Caco-2 (cell line): ENCODE results near the gene VPS9D1. TPM values are rescaled to one million over a fixed set of nuclear protein-coding genes. Genes with fewer than 3 reads are reported as not detected.

Experiments used
- BruUV-seq: library from RNA; stranded (reverse); fragments of 400-500 nt; replicated peaks from 2 replicates; lab custom pipeline; 2021; lab: Mats Ljungman, UMichigan
- CTCF ChIA-PET: fragments of 300-600 bp; sonication (Branson Sonifier 250); formaldehyde crosslinking; loops from one replicate; lab custom pipeline; 2022; ENCODE audit warnings: antibody characterized with exemption; lab: Charles Lee
- POLR2A ChIA-PET: fragments of 300-600 bp; sonication (Branson Sonifier 250); formaldehyde crosslinking; loops from one replicate; lab custom pipeline; 2022; ENCODE audit warnings: antibody characterized with exemption; lab: Charles Lee
- DNase-seq, 2 experiments: peaks; one replicate each; pipeline versions ENCODE4 v3.0.0 to v3.0.0-alpha.2; 2020 to 2022
- H3K27me3 ChIP-seq: replicated peaks from 2 replicates; pipeline ENCODE4 v1.6.0; 2011; ENCODE audit warnings: low read length; ENCODE audit not compliant: control insufficient read depth, insufficient read depth
- H3K36me3 ChIP-seq: 2 replicates; pipeline ENCODE4 v1.5.1; 2011; ENCODE audit warnings: low read length; ENCODE audit not compliant: control insufficient read depth, insufficient read depth
- H3K4me1 ChIP-seq: fragments of 250-450 bp; sonication (Bioruptor Pico); 2 replicates; pipeline ENCODE4 v1.5.1; 2020; ENCODE audit warnings: mild to moderate bottlenecking
- H3K4me3 ChIP-seq: 2 replicates; pipeline ENCODE4 v1.5.1; 2011; ENCODE audit warnings: low read depth, mild to moderate bottlenecking, control low read depth, low read length
- H3K9me3 ChIP-seq: fragments of 250-450 bp; sonication (Bioruptor Pico); 2 replicates; pipeline ENCODE4 v1.5.1; 2020; ENCODE audit warnings: mild to moderate bottlenecking, moderate library complexity
- H3K27ac Mint-ChIP-seq: one replicate; pipeline ENCODE4 v1.8.0; 2022; ENCODE audit warnings: mixed read lengths; ENCODE audit not compliant: unreplicated experiment
- H3K27me3 Mint-ChIP-seq: one replicate; pipeline ENCODE4 v1.8.0; 2022; ENCODE audit warnings: mixed read lengths; ENCODE audit not compliant: insufficient read depth, unreplicated experiment
- H3K36me3 Mint-ChIP-seq: one replicate; pipeline ENCODE4 v1.8.0; 2022; ENCODE audit warnings: mild to moderate bottlenecking, mixed read lengths; ENCODE audit not compliant: insufficient read depth, unreplicated experiment
- H3K4me1 Mint-ChIP-seq: one replicate; pipeline ENCODE4 v1.8.0; 2022; ENCODE audit warnings: low read depth, mixed read lengths; ENCODE audit not compliant: unreplicated experiment
- H3K4me3 Mint-ChIP-seq: one replicate; pipeline ENCODE4 v1.8.0; 2022; ENCODE audit warnings: mild to moderate bottlenecking, moderate library complexity, mixed read lengths; ENCODE audit not compliant: unreplicated experiment
- H3K9me3 Mint-ChIP-seq: one replicate; pipeline ENCODE4 v1.8.0; 2022; ENCODE audit warnings: mixed read lengths; ENCODE audit not compliant: unreplicated experiment
- intact Hi-C: fragments of 100-400 bp; cut with micrococcal nuclease; formaldehyde crosslinking; loops from one replicate; pipeline ENCODE4 v1.10.0; 2022; ENCODE audit not compliant: unreplicated experiment
- total RNA-seq: library from RNA; stranded (reverse); gene quantifications from 2 replicates; pipeline ENCODE4 v1.2.3, GENCODE V29; 2022
- TF ChIP-seq, protein P1 (sequence below), 2 experiments: fragments of 200-600 bp in 1 of 2; IDR thresholded peaks; 1 replicate in 1 of 2; 2 replicates in 1 of 2; pipeline versions ENCODE4 v1.5.1 to v1.8.0; 2011 to 2022; ENCODE audit warnings: antibody characterized with exemption in 1 of 2, control low read depth in 1 of 2, inconsistent platforms in 1 of 2, low read depth in 1 of 2, low read length in 1 of 2, mild to moderate bottlenecking in 1 of 2, moderate library complexity in 1 of 2; ENCODE audit not compliant: insufficient read depth in 1 of 2, severe bottlenecking in 1 of 2, unreplicated experiment in 1 of 2

Gene VPS9D1
- total RNA-seq, 1 experiment from 2014 or later: 6.3 TPM

DNA sequence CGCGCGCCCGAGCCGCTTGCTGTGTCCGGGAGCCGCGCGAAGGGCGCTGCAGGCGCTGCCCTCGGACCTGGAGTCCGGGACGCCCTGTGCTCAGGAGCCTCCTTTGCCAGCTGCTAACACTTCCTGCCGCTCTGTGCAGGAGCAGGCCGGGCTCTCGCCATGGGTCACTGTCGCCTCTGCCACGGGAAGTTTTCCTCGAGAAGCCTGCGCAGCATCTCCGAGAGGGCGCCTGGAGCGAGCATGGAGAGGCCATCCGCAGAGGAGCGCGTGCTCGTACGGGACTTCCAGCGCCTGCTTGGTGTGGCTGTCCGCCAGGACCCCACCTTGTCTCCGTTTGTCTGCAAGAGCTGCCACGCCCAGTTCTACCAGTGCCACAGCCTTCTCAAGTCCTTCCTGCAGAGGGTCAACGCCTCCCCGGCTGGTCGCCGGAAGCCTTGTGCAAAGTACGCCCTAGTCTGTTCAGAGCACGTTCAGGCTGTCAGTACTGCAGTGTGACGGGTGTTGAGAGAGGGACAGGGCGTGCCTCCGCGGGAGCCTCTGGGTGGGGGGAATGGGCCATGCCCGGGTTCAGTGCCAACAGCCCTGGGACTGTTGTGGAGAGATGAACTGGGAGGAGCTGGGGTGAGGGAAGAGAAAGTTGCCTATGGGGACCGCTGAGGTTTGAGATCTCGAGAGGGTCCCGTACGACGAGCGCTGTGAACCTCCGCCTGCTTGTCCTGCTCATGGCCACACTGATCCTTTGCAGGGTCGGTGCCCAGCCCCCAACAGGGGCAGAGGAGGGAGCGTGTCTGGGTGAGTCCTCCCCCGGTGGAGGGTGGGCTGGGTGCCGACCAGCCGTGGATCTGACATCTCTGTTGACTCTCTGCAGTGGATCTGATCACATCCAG is 1.9 kb upstream of the VPS9D1 start:
- Mint-ChIP-seq H3K27me3 (no peaks in the 10 kb centered on the region), H3K27ac (peak overlapping the region; percentile 83), H3K4me3 (peak overlapping the region; percentile 80), H3K9me3 (no peaks in the 10 kb centered on the region), H3K4me1 (peaks cover 23% of the 10 kb centered on the region), H3K36me3 (peaks cover 71% of the 10 kb centered on the region)
- Histone ChIP-seq H3K4me3 (peak overlapping the region; percentile 58), H3K36me3 (peaks cover 6% of the 10 kb centered on the region), H3K9me3 (no peaks in the 10 kb centered on the region), H3K4me1 (peaks cover 25% of the 10 kb centered on the region), H3K27me3 (no peaks in the 10 kb centered on the region)
- intact Hi-C loops: no loop called here
- TSS peak; percentile 9 for BruUV-seq
- TF ChIP-seq, protein P1, sequence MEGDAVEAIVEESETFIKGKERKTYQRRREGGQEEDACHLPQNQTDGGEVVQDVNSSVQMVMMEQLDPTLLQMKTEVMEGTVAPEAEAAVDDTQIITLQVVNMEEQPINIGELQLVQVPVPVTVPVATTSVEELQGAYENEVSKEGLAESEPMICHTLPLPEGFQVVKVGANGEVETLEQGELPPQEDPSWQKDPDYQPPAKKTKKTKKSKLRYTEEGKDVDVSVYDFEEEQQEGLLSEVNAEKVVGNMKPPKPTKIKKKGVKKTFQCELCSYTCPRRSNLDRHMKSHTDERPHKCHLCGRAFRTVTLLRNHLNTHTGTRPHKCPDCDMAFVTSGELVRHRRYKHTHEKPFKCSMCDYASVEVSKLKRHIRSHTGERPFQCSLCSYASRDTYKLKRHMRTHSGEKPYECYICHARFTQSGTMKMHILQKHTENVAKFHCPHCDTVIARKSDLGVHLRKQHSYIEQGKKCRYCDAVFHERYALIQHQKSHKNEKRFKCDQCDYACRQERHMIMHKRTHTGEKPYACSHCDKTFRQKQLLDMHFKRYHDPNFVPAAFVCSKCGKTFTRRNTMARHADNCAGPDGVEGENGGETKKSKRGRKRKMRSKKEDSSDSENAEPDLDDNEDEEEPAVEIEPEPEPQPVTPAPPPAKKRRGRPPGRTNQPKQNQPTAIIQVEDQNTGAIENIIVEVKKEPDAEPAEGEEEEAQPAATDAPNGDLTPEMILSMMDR (IDR thresholded peaks at IDR 0.05; ENCODE audit: insufficient read depth in 1 of 2, low read depth in 1 of 2, low read length in 1 of 2, severe bottlenecking in 1 of 2, unreplicated experiment in 1 of 2): no peak
- no peak for DNase-seq
- ChIA-PET CTCF (no interaction called here), POLR2A (no interaction called here)

- H3K27ac Mint-ChIP-seq: peak overlapping the region; percentile 71
Measured at GRCh38 chr16:89721546-89722391, 1.1 kb upstream of the VPS9D1 start.

More at GRCh38 chr16:89721546-89722391, 1.1 kb upstream of the VPS9D1 start:
- no peaks in the 10 kb centered on the region for H3K27me3 ChIP-seq
- H3K4me1 ChIP-seq: peaks cover 25% of the 10 kb centered on the region
- no TSS peak for BruUV-seq
- peaks cover 71% of the 10 kb centered on the region for H3K36me3 Mint-ChIP-seq
- H3K4me1 Mint-ChIP-seq: peaks cover 32% of the 10 kb centered on the region
- peaks cover 6% of the 10 kb centered on the region for H3K36me3 ChIP-seq
- TF ChIP-seq, protein P1 (IDR thresholded peaks at IDR 0.05; ENCODE audit: insufficient read depth in 1 of 2, low read depth in 1 of 2, low read length in 1 of 2, severe bottlenecking in 1 of 2, unreplicated experiment in 1 of 2): no peak
- no peaks in the 10 kb centered on the region for H3K9me3 ChIP-seq
- H3K4me3 ChIP-seq: peak overlapping the region; percentile 58
- no peaks in the 10 kb centered on the region for H3K9me3 Mint-ChIP-seq
- peak in 1 of 2 experiments; percentile 58 for DNase-seq
- peak overlapping the region; percentile 80 for H3K4me3 Mint-ChIP-seq
- no peaks in the 10 kb centered on the region for H3K27me3 Mint-ChIP-seq
- POLR2A ChIA-PET: no interaction called here
- intact Hi-C loops: no loop called here
- CTCF ChIA-PET: no interaction called here
